ENCODE measurements around the gene PLXNA2.

The PLXNA2 gene

DNA sequence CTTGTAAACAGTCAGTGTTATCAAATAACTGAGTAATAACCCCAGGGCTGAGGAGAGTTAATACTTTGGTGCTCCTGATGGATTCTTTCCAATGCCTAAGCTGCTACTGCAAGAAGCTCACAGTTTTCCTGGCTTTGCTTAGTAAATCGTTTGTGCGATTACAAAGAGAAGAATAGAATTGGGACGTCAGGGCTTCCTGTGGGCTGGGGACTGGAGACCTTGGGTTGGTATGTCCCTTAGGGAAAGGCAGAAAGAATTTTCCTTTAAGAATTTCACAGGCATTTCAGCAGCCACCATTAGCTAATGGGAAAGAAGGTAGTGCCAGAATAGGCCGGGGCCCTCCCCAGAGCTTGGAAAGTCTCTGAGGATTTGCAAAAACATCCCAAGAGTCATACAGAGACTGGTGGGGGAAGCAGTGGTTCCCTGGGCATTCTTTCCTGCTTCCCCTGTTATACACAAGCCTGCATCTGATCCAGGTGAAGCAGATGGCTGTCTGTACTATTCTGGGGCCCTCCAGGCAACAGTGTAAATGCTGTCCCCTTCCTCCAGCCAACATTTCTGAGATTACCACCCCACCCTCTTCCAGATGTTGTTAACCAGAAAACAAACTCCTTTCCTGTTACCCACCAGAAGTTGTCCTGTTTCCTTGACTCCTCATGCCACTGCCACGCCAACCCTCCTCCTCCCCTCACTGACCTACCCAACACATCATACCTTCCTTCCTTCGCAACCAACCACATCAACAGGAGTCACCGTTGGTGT is 40.2 kb downstream of the PLXNA2 start:
- DNase-seq (ENCODE audit: low spot score): no peak

GRCh38 chr1:208203127-208203847 is 40.9 kb downstream of the PLXNA2 start:
- DNase-seq (ENCODE audit: low spot score): no peak

GRCh38 chr1:208202333-208202995 is 41.7 kb downstream of the PLXNA2 start:
- DNase-seq (ENCODE audit: low spot score): no peak

DNA sequence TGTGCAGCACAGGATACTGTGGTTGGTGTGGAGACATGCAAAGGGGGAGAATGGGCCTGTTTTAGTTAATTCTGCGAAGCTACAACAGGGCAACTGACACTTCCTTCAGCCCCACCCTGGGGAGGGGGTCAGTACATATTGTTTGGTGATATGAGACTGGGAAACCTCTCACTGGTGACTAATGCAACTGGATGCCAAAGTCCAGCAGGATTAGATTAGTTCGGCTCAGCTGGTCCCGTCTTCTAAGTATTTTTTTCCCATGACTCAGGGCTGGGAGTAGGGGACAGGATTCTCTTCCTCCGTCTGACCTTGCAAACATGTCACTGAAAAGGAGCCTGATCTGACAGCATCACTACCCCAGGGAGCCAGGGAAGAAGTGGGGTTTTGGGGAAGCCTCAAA is 43.0 kb downstream of the PLXNA2 start:
- no peak for DNase-seq (ENCODE audit: low spot score)

DNA sequence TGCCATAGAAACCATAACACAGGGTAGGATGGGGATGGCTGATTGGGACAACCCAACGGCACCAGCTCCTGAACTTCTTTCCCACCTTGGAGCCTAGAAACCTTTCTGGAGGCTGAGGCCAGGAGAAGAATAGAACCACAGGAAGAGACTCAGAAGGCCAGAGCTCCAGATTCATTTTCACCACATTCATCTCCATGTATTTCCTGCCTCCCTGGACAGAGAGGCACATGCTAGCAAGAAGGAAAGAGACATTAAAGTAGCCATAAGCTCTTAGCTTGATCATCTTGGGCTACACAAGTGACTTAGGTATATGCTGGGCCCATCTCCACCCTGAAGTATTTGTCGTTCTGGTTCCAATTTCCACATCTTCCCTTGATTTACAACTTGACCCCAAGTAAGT is 44.1 kb downstream of the PLXNA2 start:
- no peak for DNase-seq (ENCODE audit: low spot score)

DNA sequence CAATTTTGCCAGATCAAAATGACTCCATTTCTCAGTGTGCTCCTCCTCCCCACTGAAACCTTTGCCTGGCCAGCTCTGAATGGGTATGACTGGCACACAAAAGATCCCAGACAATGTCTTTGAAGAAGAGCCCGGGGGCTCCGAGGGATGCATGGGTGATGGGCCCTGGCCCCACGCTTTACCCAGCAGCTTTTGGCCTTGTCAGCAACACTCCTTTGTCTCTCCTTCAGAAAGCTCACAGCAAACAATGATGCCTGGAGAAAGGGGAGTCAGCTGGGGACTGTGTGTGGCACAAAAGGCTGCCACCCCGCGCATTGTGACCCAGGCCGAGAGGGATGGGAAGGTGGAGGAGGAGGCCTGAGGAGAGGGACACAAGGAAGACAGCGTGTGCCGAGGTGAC is 45.9 kb downstream of the PLXNA2 start:
- no peak for DNase-seq (ENCODE audit: low spot score)

DNA sequence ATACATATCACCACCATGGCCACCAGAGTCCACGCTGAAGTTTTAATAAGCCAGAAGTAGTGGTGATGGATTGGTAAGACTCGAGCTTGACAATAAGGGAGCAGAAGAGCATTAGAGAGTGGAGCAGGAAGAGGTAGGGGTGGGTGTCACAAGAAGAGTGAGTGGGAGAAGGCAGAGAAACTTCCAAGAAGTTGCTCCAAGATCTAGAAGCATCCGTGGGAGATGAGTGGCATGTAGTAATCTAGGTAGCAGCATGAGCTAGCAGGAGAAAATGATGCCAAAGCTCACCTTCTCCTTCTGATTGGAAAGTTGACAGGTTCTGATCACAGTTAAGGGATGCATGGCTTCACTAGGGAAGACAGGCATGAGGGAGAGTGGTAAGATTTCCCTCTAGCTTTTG is 49.2 kb downstream of the PLXNA2 start:
- DNase-seq (ENCODE audit: low spot score): no peak

- DNase-seq (ENCODE audit: low spot score): no peak
These were observed 51.2 kb downstream of the PLXNA2 start for GRCh38 chr1:208192995-208193394.

DNA sequence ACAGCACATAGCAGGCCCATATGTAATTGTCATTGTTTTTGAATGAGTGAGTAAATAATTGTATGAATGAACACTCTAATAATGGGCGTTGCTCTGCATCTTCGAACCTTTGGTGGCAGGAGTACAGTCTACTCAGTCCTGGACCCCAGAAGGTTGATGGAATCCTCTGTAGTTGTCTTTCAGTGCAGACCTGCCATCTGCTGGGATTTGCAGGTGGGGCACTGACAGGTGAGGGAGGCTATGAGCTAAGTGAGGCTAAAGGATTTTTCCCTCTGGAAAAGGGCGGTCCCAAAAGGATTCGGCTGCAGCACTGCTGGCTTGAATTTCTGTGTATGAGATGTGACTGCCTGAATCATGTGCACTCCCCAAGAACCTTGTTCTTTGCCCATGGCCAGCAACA is 53.4 kb downstream of the PLXNA2 start:
- no peak for DNase-seq (ENCODE audit: low spot score)

DNA sequence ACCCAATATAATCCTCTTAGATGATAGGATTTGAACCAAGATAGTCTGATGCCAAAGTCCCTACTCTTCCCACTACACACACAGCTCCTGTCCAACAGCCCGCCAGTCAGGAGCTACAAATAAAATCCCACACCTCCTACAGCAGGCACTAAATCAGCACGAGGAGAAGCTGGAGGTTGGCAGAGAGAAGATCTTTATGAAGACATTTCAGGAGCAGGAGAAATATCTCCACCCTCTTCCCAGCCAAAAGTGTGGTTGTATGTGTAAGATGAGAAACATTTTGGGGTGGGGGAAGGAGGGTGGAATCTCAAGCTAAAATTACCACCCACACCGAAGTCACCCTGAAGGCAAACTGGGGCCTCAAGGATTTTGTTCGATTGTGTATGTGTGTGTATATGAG is 54.5 kb downstream of the PLXNA2 start:
- no peak for DNase-seq (ENCODE audit: low spot score)

GRCh38 chr1:208189183-208189582 is 55.0 kb downstream of the PLXNA2 start:
- no peak for DNase-seq (ENCODE audit: low spot score)

DNA sequence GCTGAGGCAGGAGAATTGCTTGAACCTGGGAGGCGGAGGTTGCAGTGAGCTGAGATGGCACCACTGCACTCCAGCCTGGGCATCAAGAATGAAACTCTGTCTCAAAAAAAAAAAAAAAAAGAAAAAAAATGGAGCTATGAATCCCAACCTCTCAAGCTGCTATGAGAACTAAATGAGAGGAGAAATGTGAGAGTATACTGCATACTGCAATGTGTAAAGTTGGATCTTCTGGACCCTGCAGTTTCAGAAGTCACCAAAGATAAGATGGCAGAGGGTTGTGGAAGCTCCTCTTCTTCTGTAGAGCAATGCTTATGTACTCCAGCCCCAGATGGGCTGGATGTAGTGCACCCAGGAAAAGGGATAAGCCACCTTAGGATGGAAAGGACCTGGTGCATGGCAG is 55.6 kb downstream of the PLXNA2 start:
- DNase-seq (ENCODE audit: low spot score): no peak

DNA sequence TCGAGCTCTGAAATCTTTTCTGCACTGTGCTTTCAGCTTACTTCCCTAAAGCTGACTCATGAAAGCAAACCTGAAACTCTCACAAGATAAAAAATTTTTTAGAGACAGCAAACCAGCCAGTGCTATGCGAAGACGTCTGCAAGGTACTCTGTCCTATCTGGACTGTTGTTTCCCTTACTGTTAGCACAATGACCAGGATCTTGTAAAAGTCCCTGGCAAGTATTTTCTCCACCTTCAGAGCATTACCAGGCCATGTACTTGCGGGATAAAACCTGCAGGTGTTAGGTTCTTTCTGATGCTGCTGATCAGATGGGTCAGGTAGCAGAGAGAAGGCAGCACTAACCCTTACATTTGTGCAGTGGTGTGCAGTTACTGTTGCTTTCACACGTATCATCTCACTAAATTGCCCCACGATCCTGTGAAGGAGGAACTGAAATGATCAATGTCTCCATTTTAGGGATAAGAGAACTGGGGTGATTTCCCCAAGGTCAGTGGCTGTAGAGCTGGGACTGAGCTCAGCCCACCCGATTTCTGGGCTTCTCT is 56.6 kb downstream of the PLXNA2 start:
- no peak for DNase-seq (ENCODE audit: low spot score)

DNA sequence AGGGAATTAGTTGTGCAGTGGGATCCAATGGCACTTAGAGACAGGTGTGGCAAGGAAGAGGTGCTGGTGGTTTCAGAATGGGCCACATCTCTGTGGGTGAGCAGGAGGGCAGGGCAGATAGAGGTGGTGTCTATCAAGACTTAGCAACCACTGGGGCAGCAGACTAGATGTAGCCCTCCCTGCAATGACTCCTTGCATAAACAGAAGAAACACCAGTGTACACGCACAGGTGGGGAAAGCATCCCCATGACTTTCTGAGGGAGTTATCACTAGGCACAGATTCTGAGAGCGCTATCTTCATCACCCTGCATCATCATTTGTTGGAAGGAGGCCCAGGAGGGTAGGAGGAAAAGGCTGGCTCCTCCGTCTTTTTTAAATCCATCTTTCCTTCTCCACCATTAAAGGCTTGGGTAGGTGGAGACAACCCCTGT is 58.4 kb downstream of the PLXNA2 start:
- no peak for DNase-seq (ENCODE audit: low spot score)

DNA sequence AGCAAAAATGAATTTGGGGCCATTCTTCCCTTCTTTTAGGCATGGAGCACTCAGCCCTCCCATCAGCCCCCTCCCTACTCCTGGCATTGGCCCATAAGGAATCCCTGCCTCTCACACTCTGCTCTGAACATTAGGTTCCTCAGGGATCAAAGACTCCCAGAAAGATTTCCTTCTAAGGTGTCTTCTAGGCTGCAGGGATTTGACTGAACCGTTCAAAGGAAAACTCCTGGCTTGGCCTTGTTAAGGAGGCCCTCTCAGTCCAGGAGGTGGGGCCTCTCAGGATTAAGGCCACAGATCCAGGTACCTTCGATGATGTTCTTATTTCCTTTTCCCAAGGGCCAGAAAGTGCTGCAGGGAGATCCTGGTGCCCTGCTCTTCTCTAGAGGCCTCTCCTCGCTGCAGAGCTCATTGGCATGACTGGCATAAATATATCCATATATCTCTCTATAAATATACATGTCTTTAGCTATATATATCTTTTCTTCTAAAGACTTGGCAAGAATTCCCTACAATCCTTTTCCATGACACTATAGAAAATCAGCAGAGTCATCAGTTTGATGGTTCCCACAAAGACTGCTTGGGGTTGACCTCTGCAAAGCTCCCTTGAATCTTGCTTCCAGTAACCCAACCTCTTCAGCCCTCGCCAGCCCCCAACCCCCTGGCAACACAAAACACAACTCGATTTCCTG is 59.1 kb downstream of the PLXNA2 start:
- no peak for DNase-seq (ENCODE audit: low spot score)

- DNase-seq (ENCODE audit: low spot score): no peak
These were observed 59.9 kb downstream of the PLXNA2 start for GRCh38 chr1:208183977-208184911.

GRCh38 chr1:208182880-208183645 is 61.1 kb downstream of the PLXNA2 start:
- no peak for DNase-seq (ENCODE audit: low spot score)

DNA sequence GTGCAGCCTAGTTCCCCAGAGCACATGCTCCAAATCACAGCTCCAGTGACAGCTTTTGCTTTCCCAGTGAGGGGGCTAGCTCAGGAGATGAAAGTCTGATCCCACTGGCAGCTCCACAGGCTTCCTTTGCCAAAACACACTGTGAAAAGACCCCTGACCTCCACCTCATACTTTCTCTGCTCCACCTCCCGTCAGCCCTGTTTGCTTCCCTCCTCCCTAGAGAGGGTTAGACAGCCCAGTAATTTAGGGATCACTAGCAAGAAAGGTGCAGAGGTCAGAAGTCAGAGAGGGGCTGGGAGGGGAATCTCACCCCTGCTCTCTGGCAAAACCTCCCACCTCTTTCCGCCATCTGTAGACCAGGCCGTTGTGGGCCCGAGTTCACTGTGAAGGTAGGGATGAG is 62.8 kb downstream of the PLXNA2 start:
- DNase-seq (ENCODE audit: low spot score): no peak

DNA sequence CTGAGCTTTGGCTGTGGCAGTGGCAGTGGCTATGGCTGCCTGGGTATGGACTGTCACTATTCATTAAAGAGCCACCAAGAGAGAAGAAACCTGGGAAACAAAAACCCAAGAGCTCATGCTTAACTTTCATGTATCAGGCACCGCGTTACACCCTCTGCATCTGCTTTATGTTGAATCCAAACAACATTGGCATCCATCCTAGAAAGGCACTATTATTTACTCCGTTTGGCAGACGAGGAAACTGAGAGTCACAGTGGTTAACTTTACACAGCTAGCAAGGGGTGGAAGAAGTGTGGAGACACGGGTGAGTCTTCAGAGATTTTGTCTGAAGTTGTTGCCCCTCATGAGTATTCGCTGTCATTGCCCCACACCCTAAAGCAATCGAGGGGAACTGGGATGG is 63.8 kb downstream of the PLXNA2 start:
- DNase-seq (ENCODE audit: low spot score): no peak

GRCh38 chr1:208179961-208180409 is 64.2 kb downstream of the PLXNA2 start:
- no peak for DNase-seq (ENCODE audit: low spot score)

Data from left forelimb (tissue), 1 donor.